HG03108 (cell line): Measurements from ENCODE around the gene CFAP251.
"Not testable (repeated sequence)": the region's sequence is repeated elsewhere in the genome, so short reads cannot be mapped to it uniquely, and the experiment has no call there.

Experiments
- ATAC-seq: cut with Tn5 transposase; IDR thresholded peaks from one replicate; pipeline ENCODE4 v1.9.1; 2021; ENCODE audit warnings: moderate library complexity; ENCODE audit not compliant: unreplicated experiment

Gene CFAP251

GRCh38 chr12:121917950-121918678, at the start of gene CFAP251:
TSS of gene CFAP251 (plus strand) at chr12:121918592. CDS start at chr12:121921306, 2,714 bp downstream.
- peak; percentile 91 for ATAC-seq

- ATAC-seq, result not testable (repeated sequence)
These were observed 49.2 kb upstream of the CFAP251 start for GRCh38 chr12:121869229-121869628.

GRCh38 chr12:121871467-121871866, 46.9 kb upstream of the CFAP251 start:
- no peak for ATAC-seq

- no peak for ATAC-seq
These were observed 45.7 kb upstream of the CFAP251 start for GRCh38 chr12:121872546-121873215.

GRCh38 chr12:121873216-121873569, 45.2 kb upstream of the CFAP251 start:
- ATAC-seq, result no peak

GRCh38 chr12:121874071-121874470, 44.3 kb upstream of the CFAP251 start:
- ATAC-seq, result no peak

- ATAC-seq, result no peak
These were observed 42.8 kb upstream of the CFAP251 start for GRCh38 chr12:121875582-121875981.

- ATAC-seq, result not testable (repeated sequence)
These were observed 42.3 kb upstream of the CFAP251 start for GRCh38 chr12:121876080-121876447.

GRCh38 chr12:121883315-121883660, 35.1 kb upstream of the CFAP251 start:
- ATAC-seq, result no peak

- not testable (repeated sequence) for ATAC-seq
These were observed 33.3 kb upstream of the CFAP251 start for GRCh38 chr12:121885129-121885528.

GRCh38 chr12:121888083-121888477, 30.3 kb upstream of the CFAP251 start:
- no peak for ATAC-seq

GRCh38 chr12:121888478-121889273, 29.7 kb upstream of the CFAP251 start, which contains the start of gene PSMD9:
TSS of gene PSMD9 (plus strand) at chr12:121888790. CDS start at chr12:121888857, 67 bp downstream.
- ATAC-seq, result peak; percentile 91

- ATAC-seq, result no peak
These were observed 29.1 kb upstream of the CFAP251 start for GRCh38 chr12:121889274-121889624.

- not testable (repeated sequence) for ATAC-seq
These were observed 28.7 kb upstream of the CFAP251 start for GRCh38 chr12:121889661-121890060.

- ATAC-seq, result no peak
These were observed 25.5 kb upstream of the CFAP251 start for GRCh38 chr12:121892673-121893561.

GRCh38 chr12:121893961-121894460, 24.4 kb upstream of the CFAP251 start:
- no peak for ATAC-seq

GRCh38 chr12:121894633-121895032, 23.8 kb upstream of the CFAP251 start:
- no peak for ATAC-seq

GRCh38 chr12:121898287-121898686, 20.1 kb upstream of the CFAP251 start:
- ATAC-seq, result no peak

GRCh38 chr12:121899590-121899989, 18.8 kb upstream of the CFAP251 start:
- ATAC-seq, result no peak

- no peak for ATAC-seq
These were observed 15.2 kb upstream of the CFAP251 start for GRCh38 chr12:121903202-121903601.

GRCh38 chr12:121905746-121906145, 12.6 kb upstream of the CFAP251 start:
- no peak for ATAC-seq
